ENCODE results near the gene PINLYP.
A peak's percentile ranks its signal among the peaks of the same experiment; 100 is the strongest.

Gene PINLYP

GRCh38 chr19:43606569-43607229 lies 31.1 kb downstream of the PINLYP start:
- DNase-seq (ENCODE audit: low read depth), result peak; percentile 69
- TF ChIP-seq CTCF (IDR thresholded peaks at IDR 0.05; ENCODE audit: insufficient read depth, low read depth, low read length, missing control alignments), result no peak
- no peak overlapping the region for H3K4me3 ChIP-seq (ENCODE audit: low read length)

GRCh38 chr19:43607238-43608205 lies 31.9 kb downstream of the PINLYP start:
- TF ChIP-seq CTCF (IDR thresholded peaks at IDR 0.05; ENCODE audit: insufficient read depth, low read depth, low read length, missing control alignments), result no peak
- no peak overlapping the region for H3K4me3 ChIP-seq (ENCODE audit: low read length)
- no peak for DNase-seq (ENCODE audit: low read depth)

GRCh38 chr19:43609872-43610271 lies 34.3 kb downstream of the PINLYP start:
- H3K4me3 ChIP-seq (ENCODE audit: low read length), result no peak overlapping the region
- no peak for TF ChIP-seq CTCF (IDR thresholded peaks at IDR 0.05; ENCODE audit: insufficient read depth, low read depth, low read length, missing control alignments)
- DNase-seq (ENCODE audit: low read depth), result no peak

- DNase-seq (ENCODE audit: low read depth), result no peak
- TF ChIP-seq CTCF (IDR thresholded peaks at IDR 0.05; ENCODE audit: insufficient read depth, low read depth, low read length, missing control alignments), result no peak
- no peak overlapping the region for H3K4me3 ChIP-seq (ENCODE audit: low read length)
These were observed 34.9 kb downstream of the PINLYP start for GRCh38 chr19:43610493-43610892.

GRCh38 chr19:43611788-43612187 lies 36.2 kb downstream of the PINLYP start, which contains the start of gene SRRM5:
SRRM5 (plus strand) TSS chr19:43612088; CDS start chr19:43612122, 34 bp downstream.
- no peak for TF ChIP-seq CTCF (IDR thresholded peaks at IDR 0.05; ENCODE audit: insufficient read depth, low read depth, low read length, missing control alignments)
- no peak for DNase-seq (ENCODE audit: low read depth)
- no peak within 1 kb of the TSS for H3K4me3 ChIP-seq (ENCODE audit: low read length)

- no peak for TF ChIP-seq CTCF (IDR thresholded peaks at IDR 0.05; ENCODE audit: insufficient read depth, low read depth, low read length, missing control alignments)
- no peak overlapping the region for H3K4me3 ChIP-seq (ENCODE audit: low read length)
- DNase-seq (ENCODE audit: low read depth), result no peak
These were observed 36.8 kb downstream of the PINLYP start for GRCh38 chr19:43612374-43612773.

Data from epithelial cell of esophagus (primary cell).